Endothelial cell of umbilical vein (primary cell): ENCODE data around the gene NDP. TPM values are rescaled to one million over a fixed set of nuclear protein-coding genes. Genes with fewer than 3 reads are reported as not detected.
"Not testable (repeated sequence)": the region's sequence is repeated elsewhere in the genome, so short reads cannot be mapped to it uniquely, and the experiment has no call there.

Experiments
- BruUV-seq: library from RNA; stranded (reverse); fragments of 400-500 nt; replicated peaks from 2 replicates; lab custom pipeline; 2021; lab: Mats Ljungman, UMichigan
- CTCF ChIA-PET: fragments of 300-600, 350-600 bp; sonication (Branson Sonifier 250); formaldehyde crosslinking; loops from one replicate; lab custom pipeline; 2021; ENCODE audit warnings: antibody characterized with exemption, inconsistent platforms; lab: Charles Lee
- POLR2A ChIA-PET: fragments of 300-600, 350-600 bp; sonication (Branson Sonifier 250); formaldehyde crosslinking; loops from one replicate; lab custom pipeline; 2021; ENCODE audit warnings: antibody characterized with exemption, inconsistent platforms; lab: Charles Lee
- DNase-seq: peaks from one replicate; pipeline ENCODE4 v3.0.0-alpha.2; 2011; ENCODE audit warnings: low read depth, low spot score
- FAIRE-seq: peaks from 2 replicates; lab custom pipeline; 2011; peaks lifted over from hg19 to GRCh38; lab: Jason Lieb, UNC
- H2AFZ ChIP-seq: 2 replicates; pipeline ENCODE4 v1.6.0; 2012; ENCODE audit warnings: low read depth, low read length, control low read depth, inconsistent platforms
- H3K27ac ChIP-seq: 2 replicates; pipeline ENCODE4 v1.5.1; 2011; ENCODE audit warnings: low read depth, mild to moderate bottlenecking, control low read depth, low read length, moderate library complexity; ENCODE audit not compliant: insufficient read depth
- H3K27me3 ChIP-seq, 2 experiments: 2 replicates each; pipeline versions ENCODE4 v1.6.0 to v1.6.1; 2011; ENCODE audit warnings: low read length in 2 of 2, mixed read lengths in 1 of 2; ENCODE audit not compliant: control insufficient read depth in 2 of 2, insufficient read depth in 2 of 2
- H3K36me3 ChIP-seq, 2 experiments: 2 replicates in 1 of 2; 3 replicates in 1 of 2; pipeline ENCODE4 v1.5.1; 2011; ENCODE audit warnings: low read length in 2 of 2, mild to moderate bottlenecking in 1 of 2, moderate library complexity in 1 of 2; ENCODE audit not compliant: control insufficient read depth in 2 of 2, insufficient read depth in 2 of 2; ENCODE audit errors: extremely low read depth in 1 of 2
- H3K4me1 ChIP-seq: 3 replicates; pipeline ENCODE4 v1.5.1; 2011; ENCODE audit warnings: mild to moderate bottlenecking, low read length; ENCODE audit not compliant: control insufficient read depth, insufficient read depth; ENCODE audit errors: extremely low read depth
- H3K4me2 ChIP-seq: 2 replicates; pipeline ENCODE4 v1.6.1; 2011; ENCODE audit warnings: low read length, control low read depth, mixed read lengths; ENCODE audit not compliant: insufficient read depth
- H3K4me3 ChIP-seq, 3 experiments: fragments of 200-600 bp in 1 of 3; sonication (generic), shearing (Covaris generic) in 1 of 3; replicated peaks in 1 of 3; 2 replicates each; pipeline ENCODE4 v1.5.1; 2011 to 2016; ENCODE audit warnings: control low read depth in 3 of 3, low read length in 3 of 3, mild to moderate bottlenecking in 2 of 3, inconsistent platforms in 1 of 3, low read depth in 1 of 3, moderate library complexity in 1 of 3; ENCODE audit not compliant: insufficient read depth in 1 of 3
- H3K79me2 ChIP-seq: 2 replicates; pipeline ENCODE4 v1.6.0; 2012; ENCODE audit warnings: low read length, inconsistent platforms; ENCODE audit not compliant: control insufficient read depth, insufficient read depth
- H3K9ac ChIP-seq: replicated peaks from 2 replicates; pipeline ENCODE3; 2011; ENCODE audit warnings: low read length, control low read depth; ENCODE audit not compliant: insufficient read depth; ENCODE audit errors: extremely low read depth
- H3K9me1 ChIP-seq: replicated peaks from 3 replicates; pipeline ENCODE4 v1.6.0; 2011; ENCODE audit warnings: mild to moderate bottlenecking, low read length; ENCODE audit not compliant: control insufficient read depth, insufficient read depth; ENCODE audit errors: extremely low read depth
- H3K9me3 ChIP-seq: replicated peaks from 2 replicates; pipeline ENCODE4 v1.5.1; 2012; ENCODE audit warnings: low read length, inconsistent platforms; ENCODE audit not compliant: control insufficient read depth, insufficient read depth
- H4K20me1 ChIP-seq: replicated peaks from 2 replicates; pipeline ENCODE3; 2011; ENCODE audit warnings: mild to moderate bottlenecking, low read length; ENCODE audit not compliant: control insufficient read depth, insufficient read depth; ENCODE audit errors: extremely low read depth
- CTCF ChIP-seq, 2 donors: IDR thresholded peaks; 1 replicate in 1 of 2; 2 replicates in 1 of 2; pipeline ENCODE4 v1.5.1; 2011; ENCODE audit warnings: low read length in 2 of 2, mild to moderate bottlenecking in 2 of 2, moderate library complexity in 2 of 2, control low read depth in 1 of 2, inconsistent platforms in 1 of 2, low read depth in 1 of 2; ENCODE audit not compliant: insufficient read depth in 1 of 2; ENCODE audit errors: extremely low read depth in 1 of 2
- EZH2 ChIP-seq: IDR thresholded peaks from 2 replicates; pipeline ENCODE4 v1.6.1; 2012; ENCODE audit warnings: borderline replicate concordance, low read depth, mild to moderate bottlenecking, moderate library complexity, low read length, inconsistent platforms; ENCODE audit not compliant: severe bottlenecking
- FOS ChIP-seq: IDR thresholded peaks from 2 replicates; pipeline ENCODE4 v1.6.1; 2011; ENCODE audit warnings: mild to moderate bottlenecking, low read length, moderate library complexity, borderline replicate concordance; ENCODE audit not compliant: insufficient read depth
- GATA2 ChIP-seq: IDR thresholded peaks from 2 replicates; pipeline ENCODE4 v1.7.0; 2011; ENCODE audit warnings: low read depth, mild to moderate bottlenecking, moderate library complexity, mixed read lengths, low read length; ENCODE audit not compliant: insufficient read length, insufficient read depth
- JUN ChIP-seq: IDR thresholded peaks from 2 replicates; pipeline ENCODE4 v1.6.1; 2011; ENCODE audit warnings: borderline replicate concordance, low read depth; ENCODE audit not compliant: insufficient read length, insufficient read depth
- MYC ChIP-seq: IDR thresholded peaks from one replicate; pipeline ENCODE4 v1.6.1; 2011; ENCODE audit warnings: mild to moderate bottlenecking, low read depth, low read length
- POLR2A ChIP-seq: IDR thresholded peaks from 2 replicates; pipeline ENCODE4 v1.6.1; 2012; ENCODE audit warnings: low read depth, mild to moderate bottlenecking, control low read depth, low read length
- POLR2AphosphoS5 ChIP-seq: IDR thresholded peaks from 2 replicates; pipeline ENCODE4 v1.6.1; 2012; ENCODE audit warnings: low read depth, mild to moderate bottlenecking, control low read depth, low read length, moderate library complexity; ENCODE audit not compliant: insufficient read depth
- dilution Hi-C: fragments of 300-500 bp; cut with MboI; formaldehyde crosslinking; loops from one replicate; pipeline ENCODE4 v1.15.0; 2019; ENCODE audit warnings: low sequenced_read_pairs; ENCODE audit not compliant: extremely low pct_ligation_motif_present
- intact Hi-C: fragments of 100-400 bp; cut with micrococcal nuclease; formaldehyde crosslinking; loops from one replicate; pipeline ENCODE4 v1.10.0; 2022
- polyA plus RNA-seq, 4 experiments: library from polyadenylated mRNA; depleted of rRNA in 3 of 4; stranded (reverse) in 3 of 4; unstranded in 1 of 4; fragments of >200 nt; gene quantifications; 2 replicates each; pipeline versions ENCODE4 v1.2.1 to v1.2.3, GENCODE V29; 2011 to 2012; ENCODE audit warnings: missing spikeins in 1 of 4
- total RNA-seq: library from RNA; stranded (reverse); gene quantifications from 2 replicates; pipeline ENCODE4 v1.2.3, GENCODE V29; 2021
- TF ChIP-seq, protein P1 (sequence below): IDR thresholded peaks from 2 replicates; pipeline ENCODE4 v1.6.1; 2011; ENCODE audit not compliant: insufficient read depth, insufficient read length

Gene NDP
- total and polyA plus RNA-seq, 2 donors (not counting 3 experiments of a cell fraction or from before 2014, with no cell fraction given): 0.58 to 0.60 TPM

DNA sequence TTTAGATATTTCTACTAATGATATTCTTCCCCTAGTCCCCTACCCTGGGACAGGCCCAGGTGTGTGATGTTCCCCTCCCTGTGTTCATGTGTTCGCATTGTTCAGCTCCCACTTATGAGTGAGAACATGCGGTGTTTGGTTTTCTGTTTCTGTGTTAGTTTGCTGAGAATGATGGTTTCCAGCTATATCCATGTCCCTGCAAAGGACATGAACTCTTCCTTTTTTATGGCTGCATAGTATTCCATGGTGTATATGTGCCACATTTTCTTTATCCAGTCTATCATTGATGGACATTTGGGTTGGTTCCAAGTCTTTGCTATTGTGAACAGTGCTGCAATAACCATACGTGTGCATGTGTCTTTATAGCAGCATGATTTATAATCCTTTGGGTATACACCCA, 51.2 kb downstream of the NDP start:
- H3K4me1 ChIP-seq, H3K9ac ChIP-seq, H3K79me2 ChIP-seq, DNase-seq, H3K27ac ChIP-seq, dilution Hi-C loops, intact Hi-C loops, H3K36me3 ChIP-seq, POLR2A ChIA-PET, H2AFZ ChIP-seq, H3K4me3 ChIP-seq, H3K9me3 ChIP-seq, H3K9me1 ChIP-seq, BruUV-seq, H4K20me1 ChIP-seq, CTCF ChIA-PET, H3K4me2 ChIP-seq, H3K27me3 ChIP-seq: not testable (repeated sequence)
- FAIRE-seq: peak; percentile 53

DNA sequence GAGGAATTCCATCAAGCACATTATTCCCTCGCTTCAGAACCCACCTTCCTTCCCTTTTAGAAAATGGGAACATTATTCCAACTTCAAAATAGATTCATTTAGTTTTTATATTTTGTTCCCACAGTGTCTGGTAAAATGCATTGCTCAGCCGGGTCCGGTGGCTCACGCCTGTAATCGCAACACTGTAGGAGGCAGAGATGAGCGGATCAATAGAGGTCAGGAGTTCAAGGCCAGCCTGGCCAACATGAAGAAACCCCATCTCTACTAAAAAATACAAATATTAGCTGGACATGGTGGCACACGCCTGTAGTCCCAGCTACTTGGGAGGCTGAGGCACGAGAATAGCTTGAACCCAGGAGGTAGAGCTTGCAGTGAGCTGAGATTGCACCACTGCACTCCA, 62.4 kb downstream of the NDP start:
- H3K79me2 ChIP-seq, H3K9ac ChIP-seq, BruUV-seq, H3K36me3 ChIP-seq, H3K9me3 ChIP-seq, dilution Hi-C loops, intact Hi-C loops, FAIRE-seq, POLR2A ChIA-PET, H3K27me3 ChIP-seq, DNase-seq, H3K4me3 ChIP-seq, CTCF ChIA-PET, H2AFZ ChIP-seq, H3K4me1 ChIP-seq, H3K4me2 ChIP-seq, H3K9me1 ChIP-seq, H4K20me1 ChIP-seq, H3K27ac ChIP-seq: not testable (repeated sequence)

DNA sequence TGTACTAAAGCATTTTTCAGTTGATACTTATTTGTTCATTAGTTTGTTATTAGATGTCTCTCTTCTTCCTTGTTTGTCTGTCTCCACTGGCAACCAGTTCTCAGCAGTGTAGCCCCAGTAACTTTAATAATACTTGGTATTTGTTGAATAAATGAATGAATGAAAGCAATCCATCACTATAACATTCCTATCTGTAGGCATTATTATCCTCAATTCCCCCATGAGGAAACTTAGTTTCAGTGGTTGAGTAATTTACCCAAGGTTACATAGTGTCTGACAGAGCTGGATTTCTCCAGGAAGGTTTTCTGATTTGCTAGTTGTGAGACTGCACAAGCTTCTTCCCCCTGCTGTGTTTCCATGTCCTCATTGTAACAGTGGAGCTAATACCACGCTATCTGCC, 63.2 kb downstream of the NDP start:
- BruUV-seq: no TSS peak

More for the DNA sequence above, 63.2 kb downstream of the NDP start:
- H3K4me1 ChIP-seq: no peaks in the 10 kb centered on the region
- H3K36me3 ChIP-seq: no peaks in the 10 kb centered on the region
- no peak for TF ChIP-seq CTCF (IDR thresholded peaks at IDR 0.05; ENCODE audit: extremely low read depth in 1 of 2, insufficient read depth in 1 of 2, low read depth in 1 of 2, low read length in 2 of 2)
- no peak for TF ChIP-seq POLR2AphosphoS5
- no peak for TF ChIP-seq MYC
- TF ChIP-seq, protein P1, sequence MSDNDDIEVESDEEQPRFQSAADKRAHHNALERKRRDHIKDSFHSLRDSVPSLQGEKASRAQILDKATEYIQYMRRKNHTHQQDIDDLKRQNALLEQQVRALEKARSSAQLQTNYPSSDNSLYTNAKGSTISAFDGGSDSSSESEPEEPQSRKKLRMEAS: no peak
- no peak for TF ChIP-seq JUN
- TF ChIP-seq POLR2A: no peak
- TF ChIP-seq FOS: no peak
- TF ChIP-seq EZH2: no peak
- no peak for TF ChIP-seq GATA2
- H3K4me2 ChIP-seq: no peak overlapping the region
- no peak overlapping the region for H3K27ac ChIP-seq
- no peak overlapping the region for H2AFZ ChIP-seq
- DNase-seq (no peak), FAIRE-seq (no peak)
- dilution Hi-C loops (no loop called here), intact Hi-C loops (no loop called here)
- no peak overlapping the region for H3K4me3 ChIP-seq
- POLR2A ChIA-PET: no interaction called here
- CTCF ChIA-PET: no interaction called here
- H4K20me1 ChIP-seq: no peaks in the 10 kb centered on the region
- H3K9me3 ChIP-seq: no peaks in the 10 kb centered on the region
- H3K9me1 ChIP-seq: no peaks in the 10 kb centered on the region
- H3K79me2 ChIP-seq: no peaks in the 10 kb centered on the region
- no peaks in the 10 kb centered on the region for H3K27me3 ChIP-seq
- H3K9ac ChIP-seq: no peak overlapping the region
